ENCODE data around the gene RBM38.
A peak's percentile ranks its signal among the peaks of the same experiment; 100 is the strongest.

Gene RBM38

GRCh38 chr20:57445298-57445697 is 54.1 kb downstream of the RBM38 start:
- H3K27ac ChIP-seq (ENCODE audit: low read length): peak overlapping the region; percentile 99

DNA sequence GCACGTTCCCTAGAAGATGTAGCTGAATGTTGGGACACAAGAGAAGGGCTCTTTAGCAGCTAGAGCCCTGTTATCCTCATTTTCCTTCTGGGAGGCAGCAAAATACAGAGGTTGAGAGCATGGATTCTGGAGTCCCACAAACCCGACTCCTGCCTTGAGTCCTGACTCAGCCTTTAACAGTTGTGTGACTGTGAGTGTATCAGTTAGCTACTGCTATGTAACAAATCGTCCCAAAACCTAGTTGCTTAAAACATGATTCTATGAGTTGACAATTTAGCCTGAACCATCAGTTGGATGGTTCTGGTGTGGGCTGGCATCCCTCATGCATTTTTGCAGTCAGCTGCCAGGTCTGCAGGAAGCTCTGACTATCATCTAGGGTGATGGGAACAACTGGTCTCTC is 54.6 kb downstream of the RBM38 start:
- Histone ChIP-seq H3K27me3 (ENCODE audit: control insufficient read depth in 1 of 2, insufficient read depth in 2 of 2, low read length in 2 of 2) (no peaks in the 10 kb centered on the region), H3K4me3 (ENCODE audit: low read length in 2 of 2) (peak overlapping the region; percentile 17 to 36), H3K36me3 (ENCODE audit: control insufficient read depth in 2 of 2, insufficient read depth in 2 of 2, low read length in 2 of 2) (no peaks in the 10 kb centered on the region), H3K9ac (ENCODE audit: low read length in 2 of 2) (peak overlapping the region; percentile 6 to 22), H3K27ac (ENCODE audit: low read length) (peak overlapping the region; percentile 99), H3K9me3 (ENCODE audit: control insufficient read depth in 2 of 2, low read length in 2 of 2) (peaks cover 8 to 10% of the 10 kb centered on the region in 2 donors), H3K4me1 (ENCODE audit: control insufficient read depth, insufficient read depth, low read length) (peaks cover 68% of the 10 kb centered on the region)

More at GRCh38 chr20:57445298-57445697, 54.1 kb downstream of the RBM38 start:
- Histone ChIP-seq H3K4me1 (ENCODE audit: control insufficient read depth, insufficient read depth, low read length) (peaks cover 68% of the 10 kb centered on the region), H3K9me3 (ENCODE audit: control insufficient read depth in 2 of 2, low read length in 2 of 2) (peaks cover 8 to 10% of the 10 kb centered on the region in 2 donors), H3K9ac (ENCODE audit: low read length in 2 of 2) (peak overlapping the region; percentile 22 to 36), H3K27me3 (ENCODE audit: control insufficient read depth in 1 of 2, insufficient read depth in 2 of 2, low read length in 2 of 2) (no peaks in the 10 kb centered on the region), H3K36me3 (ENCODE audit: control insufficient read depth in 2 of 2, insufficient read depth in 2 of 2, low read length in 2 of 2) (no peaks in the 10 kb centered on the region), H3K4me3 (ENCODE audit: low read length in 2 of 2) (peak overlapping the region; percentile 17 to 36)

- no peak overlapping the region for H3K27ac ChIP-seq (ENCODE audit: low read length)
- peaks cover 8 to 10% of the 10 kb centered on the region in 2 donors for H3K9me3 ChIP-seq (ENCODE audit: control insufficient read depth in 2 of 2, low read length in 2 of 2)
- no peaks in the 10 kb centered on the region for H3K36me3 ChIP-seq (ENCODE audit: control insufficient read depth in 2 of 2, insufficient read depth in 2 of 2, low read length in 2 of 2)
- H3K4me1 ChIP-seq (ENCODE audit: control insufficient read depth, insufficient read depth, low read length): peaks cover 56% of the 10 kb centered on the region
- no peak overlapping the region for H3K9ac ChIP-seq (ENCODE audit: low read length in 2 of 2)
- H3K4me3 ChIP-seq (ENCODE audit: low read length in 2 of 2): no peak overlapping the region
- H3K27me3 ChIP-seq (ENCODE audit: control insufficient read depth in 1 of 2, insufficient read depth in 2 of 2, low read length in 2 of 2): no peaks in the 10 kb centered on the region
Measured at GRCh38 chr20:57448764-57449354, 57.7 kb downstream of the RBM38 start.

GRCh38 chr20:57449398-57450354 is 58.5 kb downstream of the RBM38 start:
- H3K4me1 ChIP-seq (ENCODE audit: control insufficient read depth, insufficient read depth, low read length): peaks cover 47% of the 10 kb centered on the region

GRCh38 chr20:57450419-57450818 is 59.2 kb downstream of the RBM38 start:
- H3K27me3 ChIP-seq (ENCODE audit: control insufficient read depth in 1 of 2, insufficient read depth in 2 of 2, low read length in 2 of 2): no peaks in the 10 kb centered on the region
- H3K4me3 ChIP-seq (ENCODE audit: low read length in 2 of 2): no peak overlapping the region
- no peaks in the 10 kb centered on the region for H3K36me3 ChIP-seq (ENCODE audit: control insufficient read depth in 2 of 2, insufficient read depth in 2 of 2, low read length in 2 of 2)
- H3K27ac ChIP-seq (ENCODE audit: low read length): peak overlapping the region; percentile 55
- no peak overlapping the region for H3K9ac ChIP-seq (ENCODE audit: low read length in 2 of 2)
- peaks cover 41% of the 10 kb centered on the region for H3K4me1 ChIP-seq (ENCODE audit: control insufficient read depth, insufficient read depth, low read length)
- peaks cover 8 to 10% of the 10 kb centered on the region in 2 donors for H3K9me3 ChIP-seq (ENCODE audit: control insufficient read depth in 2 of 2, low read length in 2 of 2)

More at GRCh38 chr20:57449398-57450354, 58.5 kb downstream of the RBM38 start:
- H3K27me3 ChIP-seq (ENCODE audit: control insufficient read depth in 1 of 2, insufficient read depth in 2 of 2, low read length in 2 of 2): no peaks in the 10 kb centered on the region
- H3K27ac ChIP-seq (ENCODE audit: low read length): no peak overlapping the region
- H3K4me3 ChIP-seq (ENCODE audit: low read length in 2 of 2): no peak overlapping the region
- H3K9me3 ChIP-seq (ENCODE audit: control insufficient read depth in 2 of 2, low read length in 2 of 2): peaks cover 8 to 10% of the 10 kb centered on the region in 2 donors
- H3K9ac ChIP-seq (ENCODE audit: low read length in 2 of 2): no peak overlapping the region
- no peaks in the 10 kb centered on the region for H3K36me3 ChIP-seq (ENCODE audit: control insufficient read depth in 2 of 2, insufficient read depth in 2 of 2, low read length in 2 of 2)

- H3K27me3 ChIP-seq (ENCODE audit: control insufficient read depth in 1 of 2, insufficient read depth in 2 of 2, low read length in 2 of 2): no peaks in the 10 kb centered on the region
- H3K36me3 ChIP-seq (ENCODE audit: control insufficient read depth in 2 of 2, insufficient read depth in 2 of 2, low read length in 2 of 2): no peaks in the 10 kb centered on the region
- H3K9ac ChIP-seq (ENCODE audit: low read length in 2 of 2): no peak overlapping the region
- H3K4me1 ChIP-seq (ENCODE audit: control insufficient read depth, insufficient read depth, low read length): peaks cover 36% of the 10 kb centered on the region
- peaks cover 3 to 10% of the 10 kb centered on the region in 2 donors for H3K9me3 ChIP-seq (ENCODE audit: control insufficient read depth in 2 of 2, low read length in 2 of 2)
- peak overlapping the region in 1 of 2 donors; percentile 8 for H3K4me3 ChIP-seq (ENCODE audit: low read length in 2 of 2)
- peak overlapping the region; percentile 55 for H3K27ac ChIP-seq (ENCODE audit: low read length)
Measured at GRCh38 chr20:57450931-57451330, 59.7 kb downstream of the RBM38 start.

DNA sequence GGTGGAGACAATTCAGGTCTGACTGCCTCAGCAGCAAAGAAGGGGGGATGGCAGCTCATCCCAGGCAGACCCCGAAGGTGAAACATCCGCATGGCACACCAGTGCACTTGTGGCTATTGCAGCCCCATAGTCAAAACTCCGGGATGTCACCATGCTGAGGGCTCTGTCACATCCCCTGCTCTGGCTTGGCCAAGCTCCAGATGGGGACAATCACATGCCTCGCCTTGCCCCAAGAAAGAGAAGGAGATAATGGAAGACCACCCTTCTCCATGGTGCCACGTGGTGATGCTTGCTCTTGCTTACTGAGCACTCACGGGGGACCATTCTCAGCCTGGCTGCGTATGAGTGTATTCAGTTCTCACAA is 60.2 kb downstream of the RBM38 start:
- H3K9me3 ChIP-seq (ENCODE audit: control insufficient read depth in 2 of 2, low read length in 2 of 2): peaks cover 0 to 5% of the 10 kb centered on the region in 2 donors
- no peaks in the 10 kb centered on the region for H3K36me3 ChIP-seq (ENCODE audit: control insufficient read depth in 2 of 2, insufficient read depth in 2 of 2, low read length in 2 of 2)
- H3K4me1 ChIP-seq (ENCODE audit: control insufficient read depth, insufficient read depth, low read length): peaks cover 34% of the 10 kb centered on the region
- no peak overlapping the region for H3K4me3 ChIP-seq (ENCODE audit: low read length in 2 of 2)
- no peak overlapping the region for H3K9ac ChIP-seq (ENCODE audit: low read length in 2 of 2)
- no peaks in the 10 kb centered on the region for H3K27me3 ChIP-seq (ENCODE audit: control insufficient read depth in 1 of 2, insufficient read depth in 2 of 2, low read length in 2 of 2)
- H3K27ac ChIP-seq (ENCODE audit: low read length): peak overlapping the region; percentile 55

DNA sequence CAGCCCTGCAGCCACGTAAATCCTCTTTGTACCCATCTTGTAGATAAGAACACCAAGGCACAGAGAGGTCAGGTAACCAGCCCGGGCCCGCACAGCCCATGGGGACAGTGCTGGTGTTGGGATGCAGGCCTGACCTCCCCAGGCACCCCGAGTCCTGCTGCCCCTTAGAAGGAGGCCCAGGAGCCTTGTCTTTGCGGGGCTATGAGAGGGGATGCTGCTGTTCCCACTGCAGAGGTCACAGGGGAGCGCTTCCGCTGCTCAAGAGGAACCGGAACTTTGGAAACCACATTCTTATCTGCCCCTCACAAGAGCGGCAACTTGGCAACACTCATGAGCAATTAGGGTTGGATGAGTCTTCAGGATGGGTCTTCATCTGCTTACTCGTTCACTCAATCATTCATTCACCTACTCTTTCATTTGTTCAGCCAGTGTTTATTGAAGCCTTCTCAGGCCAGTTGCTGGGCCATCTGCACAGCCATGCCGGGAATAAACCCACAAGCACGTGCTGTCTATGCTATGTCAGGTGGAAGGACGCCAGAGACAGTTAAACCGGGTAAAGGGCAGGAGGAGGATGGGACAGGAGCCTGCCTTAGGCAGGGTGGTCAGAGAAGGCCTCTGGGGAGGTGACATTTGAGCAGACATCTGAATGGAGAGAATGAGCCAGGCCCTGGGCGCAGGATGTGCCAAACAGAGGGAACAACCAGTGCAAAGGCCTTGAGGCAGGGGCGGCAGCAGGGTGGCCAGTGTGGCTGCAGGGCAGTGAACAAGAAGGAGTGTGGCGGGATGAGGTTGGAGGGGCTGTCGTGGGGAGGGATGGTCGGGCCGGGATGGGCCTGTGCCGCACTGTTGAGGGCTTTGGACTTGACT is 60.8 kb downstream of the RBM38 start:
- Histone ChIP-seq H3K4me3 (ENCODE audit: low read length in 2 of 2) (peak overlapping the region in 1 of 2 donors; percentile 15), H3K27ac (ENCODE audit: low read length) (peak overlapping the region; percentile 55), H3K9me3 (ENCODE audit: control insufficient read depth in 2 of 2, low read length in 2 of 2) (no peaks in the 10 kb centered on the region), H3K27me3 (ENCODE audit: control insufficient read depth in 1 of 2, insufficient read depth in 2 of 2, low read length in 2 of 2) (no peaks in the 10 kb centered on the region), H3K4me1 (ENCODE audit: control insufficient read depth, insufficient read depth, low read length) (peaks cover 40% of the 10 kb centered on the region), H3K9ac (ENCODE audit: low read length in 2 of 2) (peak overlapping the region in 1 of 2 donors; percentile 21), H3K36me3 (ENCODE audit: control insufficient read depth in 2 of 2, insufficient read depth in 2 of 2, low read length in 2 of 2) (no peaks in the 10 kb centered on the region)

- H3K4me1 ChIP-seq (ENCODE audit: control insufficient read depth, insufficient read depth, low read length): peaks cover 59% of the 10 kb centered on the region
- H3K9ac ChIP-seq (ENCODE audit: low read length in 2 of 2): no peak overlapping the region
- no peaks in the 10 kb centered on the region for H3K27me3 ChIP-seq (ENCODE audit: control insufficient read depth in 1 of 2, insufficient read depth in 2 of 2, low read length in 2 of 2)
- no peak overlapping the region for H3K4me3 ChIP-seq (ENCODE audit: low read length in 2 of 2)
- H3K9me3 ChIP-seq (ENCODE audit: control insufficient read depth in 2 of 2, low read length in 2 of 2): no peaks in the 10 kb centered on the region
- no peak overlapping the region for H3K27ac ChIP-seq (ENCODE audit: low read length)
- H3K36me3 ChIP-seq (ENCODE audit: control insufficient read depth in 2 of 2, insufficient read depth in 2 of 2, low read length in 2 of 2): no peaks in the 10 kb centered on the region
Measured at GRCh38 chr20:57455386-57455785, 64.2 kb downstream of the RBM38 start.

DNA sequence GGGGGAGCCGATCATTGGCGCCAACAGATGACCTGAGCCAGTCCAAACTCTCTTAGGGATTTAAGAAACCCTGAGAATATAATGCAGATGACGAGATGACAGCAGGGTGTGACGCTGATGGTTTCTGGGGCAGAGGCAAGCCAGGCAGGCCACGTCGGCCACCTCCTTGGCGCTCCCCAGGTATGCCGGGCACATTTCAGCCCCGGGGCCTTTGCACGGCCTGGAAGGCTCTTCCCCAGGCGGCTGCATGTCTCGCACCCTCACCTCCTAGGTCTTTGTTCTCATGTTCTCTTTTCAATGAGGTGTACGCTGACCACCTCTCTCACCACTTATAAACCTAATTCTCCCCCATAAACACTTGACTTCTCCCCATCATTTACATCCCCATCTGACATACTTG is 64.9 kb downstream of the RBM38 start:
- H3K27ac ChIP-seq (ENCODE audit: low read length): peak overlapping the region; percentile 90
- no peaks in the 10 kb centered on the region for H3K36me3 ChIP-seq (ENCODE audit: control insufficient read depth in 2 of 2, insufficient read depth in 2 of 2, low read length in 2 of 2)
- H3K27me3 ChIP-seq (ENCODE audit: control insufficient read depth in 1 of 2, insufficient read depth in 2 of 2, low read length in 2 of 2): no peaks in the 10 kb centered on the region
- no peak overlapping the region for H3K9ac ChIP-seq (ENCODE audit: low read length in 2 of 2)
- no peaks in the 10 kb centered on the region for H3K9me3 ChIP-seq (ENCODE audit: control insufficient read depth in 2 of 2, low read length in 2 of 2)
- H3K4me1 ChIP-seq (ENCODE audit: control insufficient read depth, insufficient read depth, low read length): peaks cover 56% of the 10 kb centered on the region
- H3K4me3 ChIP-seq (ENCODE audit: low read length in 2 of 2): no peak overlapping the region

All from stomach smooth muscle (tissue), 2 donors.